Endothelial cell of hepatic sinusoid (primary cell): Measurements from ENCODE around the gene URB1.

Source experiments
- in situ Hi-C: cut with HindIII; loops from 2 replicates; pipeline ENCODE4 v1.10.0; 2017; ENCODE audit warnings: low sequenced_read_pairs

The URB1 gene

DNA sequence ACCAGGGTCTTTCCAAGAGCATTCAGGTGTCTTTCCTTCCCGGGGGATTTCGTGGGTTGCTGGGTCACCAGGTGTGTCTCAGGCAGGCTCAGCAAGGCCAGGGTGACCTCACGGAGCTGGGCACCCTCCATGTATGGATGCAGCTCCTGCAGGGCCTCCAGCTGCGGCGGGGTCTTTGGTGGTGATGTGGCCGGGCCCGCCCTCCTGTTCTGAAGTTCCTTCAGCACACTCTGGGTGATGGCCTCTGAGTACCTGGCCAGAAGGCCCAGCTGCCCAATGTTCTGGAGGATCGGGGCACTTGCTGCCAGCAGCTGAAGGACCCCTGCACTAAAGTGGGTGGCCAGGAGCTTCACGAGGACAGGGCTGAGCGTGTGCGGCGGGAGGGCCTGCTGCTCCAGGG, 45.5 kb downstream of the URB1 start:
- in situ Hi-C loops: no loop called here

DNA sequence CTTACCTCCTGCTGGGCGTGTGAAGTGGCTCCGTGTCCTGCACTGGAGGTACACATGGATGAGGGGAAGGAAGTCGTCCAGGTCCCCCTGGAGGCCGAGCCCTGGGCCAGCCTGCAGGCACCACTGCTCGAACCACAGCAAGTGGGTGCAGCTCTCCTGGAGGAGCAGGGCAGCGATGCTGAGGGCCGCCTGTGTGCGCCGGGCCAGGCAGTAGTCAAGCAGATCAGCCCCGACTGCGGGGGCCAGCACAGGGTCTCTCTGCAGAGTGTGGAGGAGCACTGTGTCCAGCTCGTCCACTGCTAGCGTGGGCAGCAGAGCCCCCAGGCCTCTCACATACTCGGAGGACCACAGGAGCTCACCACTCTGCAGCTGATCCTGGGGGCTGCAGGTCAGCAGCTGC, 45.9 kb downstream of the URB1 start:
- in situ Hi-C loops: no loop called here

DNA sequence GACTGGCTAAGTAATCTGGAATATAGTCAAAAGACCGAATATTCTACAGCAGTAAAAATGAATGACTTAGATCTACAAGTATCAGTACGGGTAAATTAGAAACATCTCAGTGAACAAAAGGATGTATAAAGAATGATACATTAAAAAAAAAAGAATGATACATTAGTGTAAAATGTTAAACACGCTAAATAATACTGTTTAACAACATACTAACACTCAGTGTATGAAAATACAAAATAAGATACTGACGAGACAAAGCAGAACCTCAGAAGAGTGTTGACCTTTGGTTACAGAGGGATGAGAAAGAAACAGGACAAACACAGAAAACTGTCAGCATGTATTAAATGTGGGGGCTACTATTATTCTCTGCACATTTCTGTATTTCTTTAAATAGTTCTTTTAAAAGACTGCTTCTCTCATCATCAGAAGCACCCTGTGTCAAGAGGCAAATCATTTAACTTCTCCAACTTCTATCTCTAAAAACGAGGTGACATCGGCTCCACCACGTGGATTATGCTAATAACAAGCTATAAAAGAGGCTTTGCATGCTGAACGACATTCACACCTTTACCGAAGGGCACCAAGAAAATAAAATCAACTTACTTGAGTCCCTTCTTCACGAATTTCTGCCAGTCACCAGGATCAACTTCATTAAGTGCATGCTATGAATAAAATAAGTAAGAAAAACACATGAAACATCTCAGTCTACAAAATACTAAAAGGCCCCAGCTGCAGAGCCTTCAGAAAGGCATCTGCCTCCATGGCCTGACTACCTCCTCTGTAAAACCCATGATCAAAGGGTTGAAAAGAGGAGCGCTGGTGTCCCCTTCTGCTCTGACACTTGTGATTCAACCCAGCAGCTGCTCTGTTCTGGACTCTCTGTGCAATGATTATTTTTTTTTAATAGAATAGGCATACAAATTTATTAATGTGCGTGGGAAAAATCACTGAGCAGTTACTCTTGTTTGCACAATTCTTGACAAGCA, 51.7 kb downstream of the URB1 start:
- in situ Hi-C loops: no loop called here

DNA sequence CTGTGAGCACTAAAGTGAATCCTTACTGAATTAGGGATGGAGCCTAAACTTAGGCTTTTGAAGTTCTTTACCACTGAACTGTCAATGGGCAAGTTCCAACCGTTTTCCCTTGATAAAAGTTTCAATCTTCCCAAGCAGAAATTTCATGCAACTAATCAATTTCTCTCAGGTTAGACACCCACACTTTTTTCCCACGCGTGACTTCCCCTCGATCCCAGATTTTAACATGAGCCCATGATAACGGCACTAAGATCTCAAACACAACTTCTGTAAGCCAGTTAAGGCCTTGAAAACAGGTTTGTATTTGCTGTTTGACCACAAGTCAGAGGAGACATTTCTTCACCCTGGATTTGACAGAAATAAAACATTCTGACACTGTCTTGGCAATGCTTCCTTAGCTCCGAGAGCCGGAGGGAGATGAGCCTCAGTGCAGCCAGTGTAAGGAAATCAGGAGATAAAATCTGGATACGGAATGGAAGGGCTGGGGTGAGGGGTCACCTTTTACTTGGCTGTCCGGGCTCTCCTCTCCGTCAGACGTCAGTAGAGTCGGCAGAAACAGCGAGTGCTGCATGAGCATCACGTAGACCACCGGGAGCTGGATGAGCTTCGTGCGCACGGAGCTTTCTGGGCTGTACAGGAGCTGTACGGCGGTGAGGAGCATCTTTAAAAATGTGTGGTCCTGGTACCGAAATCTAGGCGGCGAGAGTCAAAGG, 54.4 kb downstream of the URB1 start:
- in situ Hi-C loops: no loop called here

DNA sequence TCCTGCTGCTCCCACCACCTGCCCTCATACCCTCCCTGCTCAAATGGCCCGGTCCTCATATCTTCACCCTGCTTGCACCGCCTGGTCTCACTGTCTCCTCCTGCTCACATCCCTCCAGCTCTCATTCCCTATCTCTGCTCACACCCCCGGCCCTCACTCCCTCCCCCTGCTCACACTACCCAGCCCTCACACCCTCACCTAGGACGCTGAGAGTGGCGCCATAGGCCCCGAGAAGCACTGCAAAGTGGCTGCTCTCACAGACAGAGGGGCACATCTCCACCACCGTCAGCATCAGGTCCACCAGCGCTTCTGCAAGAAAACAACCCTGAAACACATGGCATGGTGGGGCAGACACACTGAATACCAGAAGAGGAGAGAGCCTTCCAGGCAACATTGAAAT, 55.6 kb downstream of the URB1 start:
- in situ Hi-C loops: no loop called here

DNA sequence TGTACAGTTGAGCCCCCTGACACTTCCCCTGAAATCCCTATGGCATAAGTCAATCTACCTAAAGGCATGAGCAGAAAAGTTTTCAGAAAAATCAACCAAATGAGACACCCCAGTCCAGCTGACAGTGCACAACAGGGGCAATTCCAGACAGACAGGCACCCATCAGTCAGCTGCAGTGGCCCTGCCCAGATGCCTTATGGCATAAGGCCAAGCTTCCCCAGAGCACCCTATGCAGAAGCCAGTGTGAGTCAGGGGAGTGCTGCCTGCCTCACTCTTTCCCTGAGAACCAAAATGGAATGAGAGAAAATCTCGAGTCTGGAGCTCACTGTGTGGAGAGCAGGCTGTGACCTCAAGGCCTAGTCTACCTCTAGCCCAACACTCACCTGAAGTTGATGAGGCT, 56.1 kb downstream of the URB1 start:
- in situ Hi-C loops: no loop called here

DNA sequence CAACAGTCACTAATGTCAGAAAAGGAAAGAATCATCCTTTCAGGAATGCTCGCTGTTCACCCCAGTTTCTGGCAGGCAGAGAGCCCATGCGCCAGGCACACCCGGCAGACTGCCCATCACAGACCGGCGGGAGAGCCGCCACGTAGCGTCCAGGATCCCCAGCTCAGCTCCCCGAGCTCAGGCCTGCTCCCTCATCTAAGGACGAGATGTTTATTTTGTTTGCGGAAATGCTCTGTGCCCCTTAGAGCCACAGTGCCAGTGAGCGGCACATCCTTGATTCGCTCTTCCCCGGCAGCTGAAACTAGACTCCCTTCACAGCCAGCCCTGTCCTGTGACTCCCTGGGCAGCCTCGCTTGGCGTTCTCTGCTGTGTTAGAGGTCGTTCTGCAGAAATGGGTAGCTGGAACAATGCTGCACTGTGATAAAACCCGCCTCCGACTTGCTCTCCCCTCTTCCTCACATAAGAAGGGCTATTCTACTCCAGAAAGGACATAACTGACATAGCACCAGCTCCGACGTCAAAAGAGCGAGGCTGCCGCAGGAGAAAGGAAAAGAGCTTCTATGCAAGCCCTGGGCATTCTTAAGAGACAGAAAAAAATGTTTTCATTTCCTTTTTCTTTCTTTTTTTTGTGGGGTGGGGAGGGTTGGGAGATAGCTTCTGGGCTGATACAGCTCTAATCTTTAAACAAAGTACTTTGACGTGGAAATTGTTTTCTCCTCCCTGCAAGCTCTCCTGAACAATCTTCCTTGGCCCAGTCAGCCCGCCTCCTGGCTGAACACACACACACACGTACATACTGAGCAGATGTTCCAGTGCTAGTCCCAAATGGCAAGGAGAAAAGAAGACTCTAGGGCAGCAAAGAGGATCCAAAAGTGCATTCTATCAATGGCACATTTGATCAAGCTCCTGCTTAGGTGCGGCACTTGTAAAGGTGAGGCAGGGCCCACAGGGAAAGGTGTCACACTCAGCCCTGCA, 56.9 kb downstream of the URB1 start:
- in situ Hi-C loops: no loop called here

DNA sequence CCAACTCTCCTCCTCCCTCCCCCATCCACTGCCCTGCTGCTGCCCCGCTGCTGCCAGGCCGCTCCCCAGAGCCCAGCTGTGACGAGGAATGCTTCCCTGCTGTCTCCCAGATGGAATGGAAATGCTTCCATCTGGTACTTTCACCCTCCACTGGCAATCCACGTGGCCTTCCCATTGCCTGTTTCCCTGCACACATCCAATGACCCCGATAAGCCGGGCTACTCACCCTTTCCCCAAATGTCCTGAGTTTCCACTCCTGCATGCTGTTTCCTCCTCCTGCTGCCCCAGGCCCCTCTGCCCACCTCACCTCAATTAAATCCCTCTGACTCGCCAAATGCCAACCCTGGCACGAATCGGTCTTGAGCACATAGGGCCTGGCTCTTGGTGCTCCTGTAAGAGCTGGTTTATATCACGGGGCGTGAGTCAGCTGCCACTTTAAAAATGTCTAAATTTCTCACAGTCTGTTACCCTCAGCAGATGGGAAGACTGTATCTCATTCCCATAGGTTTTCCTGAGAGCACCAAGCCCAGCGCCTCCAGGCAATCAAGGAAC, 57.8 kb downstream of the URB1 start:
- in situ Hi-C loops: no loop called here

DNA sequence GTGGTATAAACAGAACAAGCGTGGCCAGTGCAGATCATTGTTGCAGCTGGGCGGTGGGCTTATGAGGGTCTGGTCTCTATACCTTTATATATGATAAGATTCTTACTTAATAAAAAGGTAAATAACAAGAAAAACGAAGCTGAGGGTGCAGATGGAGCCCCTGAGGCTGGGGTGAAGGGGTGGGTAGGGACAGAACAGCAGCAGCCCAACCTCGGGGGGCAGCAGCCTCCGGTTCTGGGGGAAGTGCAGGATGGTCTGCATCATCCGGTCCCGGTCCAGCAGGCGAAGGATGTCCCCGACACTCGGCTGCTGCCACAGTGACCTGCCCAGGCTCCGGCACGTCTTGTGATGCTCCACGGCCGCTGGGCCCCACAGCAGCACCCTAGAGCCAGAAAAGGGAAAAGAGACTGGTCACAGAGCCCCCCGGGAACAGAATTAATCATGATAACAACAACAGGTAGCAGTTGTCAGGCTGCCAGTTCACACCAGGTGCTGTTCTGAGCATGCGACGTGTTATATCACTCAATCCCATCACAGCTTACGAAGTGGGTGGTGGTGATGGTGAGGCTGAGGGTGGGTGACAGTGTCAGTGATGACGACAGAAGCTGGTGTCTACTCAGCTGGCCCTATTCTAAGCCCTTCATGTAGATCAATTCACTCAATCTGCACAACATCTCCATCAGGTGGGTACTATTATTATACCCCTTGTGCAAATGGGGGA, 58.7 kb downstream of the URB1 start:
- in situ Hi-C loops: no loop called here

DNA sequence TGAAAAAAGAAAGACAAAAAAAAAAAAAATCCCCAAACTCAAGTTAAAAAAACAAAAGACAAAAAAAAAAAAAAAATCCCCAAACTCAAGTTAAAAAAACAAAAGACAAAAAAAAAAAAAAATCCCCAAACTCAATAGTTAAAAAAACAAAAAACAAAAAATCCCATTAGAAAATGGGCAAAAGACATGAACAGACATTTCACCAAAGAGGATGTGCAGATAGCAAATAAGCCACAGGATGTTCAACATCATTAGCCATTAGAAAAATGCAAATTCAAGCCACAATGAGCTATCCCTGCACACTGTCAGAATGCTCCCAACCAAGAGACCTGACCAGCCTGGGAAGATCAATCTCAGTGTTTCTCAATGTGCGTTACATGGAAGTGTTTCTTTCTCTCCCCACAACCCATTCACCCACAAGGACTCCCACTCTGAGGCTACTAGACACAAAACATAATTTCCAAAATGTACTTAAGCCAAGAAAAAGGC, 60.3 kb downstream of the URB1 start:
- in situ Hi-C loops: no loop called here

DNA sequence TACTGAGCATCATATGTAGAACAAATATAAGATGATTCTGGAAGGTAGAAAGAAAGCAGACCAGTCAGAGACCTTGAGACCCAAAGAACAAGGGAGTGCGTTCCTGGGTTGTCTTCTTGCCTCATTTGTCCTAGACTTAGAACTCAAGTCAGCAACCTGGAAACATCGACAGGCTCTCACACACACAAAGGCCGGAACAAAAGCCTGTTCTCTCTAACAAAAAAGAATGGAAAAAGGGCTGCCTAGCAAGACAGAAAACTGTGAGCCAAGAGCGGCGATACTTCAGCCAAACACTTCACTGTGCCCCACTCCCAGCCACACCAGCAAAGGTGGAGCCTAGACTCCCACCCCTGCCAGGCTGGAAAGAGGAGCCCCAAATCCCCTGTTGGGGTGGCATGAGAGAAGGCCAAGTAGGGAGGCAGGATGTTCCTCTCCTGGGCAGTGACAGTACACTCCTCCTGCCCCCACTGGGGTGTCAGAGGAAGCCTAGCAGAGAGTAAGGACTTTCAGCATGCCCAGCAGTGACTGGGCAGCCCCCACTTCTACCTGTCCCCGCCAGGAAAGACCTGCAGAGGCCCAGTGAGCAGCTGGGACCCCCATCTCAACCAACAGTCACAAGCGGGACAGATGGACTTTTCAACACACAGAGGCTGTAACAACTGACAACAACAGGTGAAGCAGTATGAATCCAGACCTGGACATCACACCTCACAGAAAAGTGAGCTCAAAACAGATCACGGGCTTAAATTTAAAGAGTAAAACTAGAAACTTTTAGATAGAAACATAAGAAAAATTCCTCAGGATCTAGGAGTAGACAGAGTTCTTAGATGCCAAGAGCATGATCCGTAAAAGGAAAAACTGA, 61.1 kb downstream of the URB1 start:
- in situ Hi-C loops: no loop called here

DNA sequence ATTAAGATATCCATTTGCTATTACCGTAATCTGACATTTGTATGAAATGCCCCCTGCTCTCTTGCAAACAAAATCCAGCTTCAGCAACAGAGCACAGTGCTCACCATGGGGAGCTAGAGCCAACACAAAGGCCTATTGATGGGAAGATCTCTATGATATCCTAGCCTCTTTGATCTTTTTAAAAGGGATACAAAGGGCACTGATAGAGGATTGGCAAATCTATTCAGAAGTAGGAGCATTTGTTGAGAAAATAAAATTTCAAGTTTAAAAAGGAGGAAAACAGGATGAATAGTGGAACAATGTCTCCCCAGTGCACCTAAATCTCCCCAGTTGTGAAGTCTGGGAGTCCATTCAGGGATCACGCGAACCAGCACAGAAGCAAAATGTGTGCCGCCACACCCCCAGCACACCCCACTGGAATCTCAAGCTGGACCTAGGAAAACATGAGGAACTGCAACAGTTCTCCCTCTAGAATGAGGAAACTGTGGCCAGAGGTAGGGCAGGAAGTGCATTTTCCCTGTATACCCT, 62.0 kb downstream of the URB1 start:
- in situ Hi-C loops: no loop called here

DNA sequence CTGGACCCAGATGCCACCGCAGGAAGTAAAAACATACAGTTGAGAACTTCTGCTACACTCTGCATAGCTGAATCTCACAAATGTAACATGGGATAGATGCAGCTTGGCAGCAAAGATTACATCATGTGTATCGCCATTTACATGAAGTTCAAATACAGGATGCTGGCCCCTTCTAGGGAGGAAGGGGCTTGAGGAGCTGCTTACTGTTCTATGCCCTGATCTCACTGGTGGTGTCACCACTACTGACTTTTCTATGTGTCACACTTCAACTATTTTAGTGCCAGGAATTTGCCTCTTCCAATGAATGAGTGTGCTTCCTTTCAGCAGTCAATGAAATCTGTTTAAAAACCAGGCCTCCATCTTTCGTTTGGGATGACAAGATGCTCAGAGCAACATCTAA, 63.0 kb downstream of the URB1 start:
- in situ Hi-C loops: loop anchor here (5.0 kb wide), 2 partner anchors 38 to 47 kb away; no protein-coding TSS in a partner anchor

DNA sequence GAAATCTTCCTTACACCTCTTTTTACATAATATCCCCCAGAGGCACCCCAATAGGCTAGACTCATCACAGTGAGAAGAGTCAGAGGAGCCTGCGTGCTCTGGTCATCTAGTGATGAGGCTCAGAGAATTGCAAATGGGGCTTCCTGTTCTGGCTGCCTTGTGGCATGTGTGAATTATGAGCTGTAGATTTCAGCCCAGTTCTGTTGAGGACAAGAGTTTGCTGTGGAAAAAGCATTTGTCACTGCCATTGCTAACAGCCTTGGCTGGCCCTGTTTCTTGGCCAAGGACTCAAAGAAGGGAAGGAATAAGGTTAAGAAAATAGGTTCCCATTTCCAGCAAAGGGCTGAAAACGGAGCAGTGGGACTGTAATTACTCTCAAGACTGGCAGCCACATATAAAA, 63.5 kb downstream of the URB1 start:
- in situ Hi-C loops: loop anchor here (5.0 kb wide), 2 partner anchors 38 to 47 kb away; no protein-coding TSS in a partner anchor

DNA sequence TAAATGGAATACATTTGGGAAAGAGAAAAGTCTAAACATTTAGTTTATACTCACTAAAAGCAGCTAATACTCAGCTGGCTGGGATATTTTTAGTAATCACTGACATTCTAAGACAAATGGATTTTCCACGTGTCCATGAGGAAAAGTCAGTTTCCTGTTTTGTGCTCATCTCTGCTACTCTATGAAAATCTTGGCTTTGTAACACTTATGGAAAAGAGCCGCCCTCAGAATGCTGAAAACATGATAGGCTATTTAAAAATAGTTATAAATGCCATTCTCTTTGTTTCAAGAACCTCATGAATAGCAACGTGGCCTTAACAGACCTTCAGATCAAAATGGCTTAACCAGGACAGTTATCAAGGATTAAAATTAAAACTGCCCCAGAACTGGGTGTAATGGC, 64.2 kb downstream of the URB1 start:
- in situ Hi-C loops: loop anchor here (5.0 kb wide), 2 partner anchors 39 to 46 kb away; no protein-coding TSS in a partner anchor

DNA sequence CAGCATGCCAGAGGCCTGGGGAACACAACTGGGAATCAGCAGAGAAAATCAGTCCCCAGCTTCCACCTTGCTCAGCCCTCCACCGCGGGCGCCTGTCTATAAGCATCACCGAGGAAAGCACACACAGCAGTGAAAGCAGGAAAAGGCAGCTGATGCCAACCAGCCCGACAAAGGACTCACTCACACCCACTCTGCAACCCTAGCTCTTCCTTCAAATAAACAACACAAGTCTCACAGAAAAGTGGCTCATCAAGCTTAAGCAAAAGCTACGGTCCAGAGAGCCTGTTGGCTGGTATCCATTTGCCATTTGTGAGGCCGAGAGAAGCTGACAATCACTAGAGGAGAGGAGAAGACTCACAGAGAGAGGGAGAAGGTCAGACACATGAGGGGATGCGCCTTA, 67.1 kb downstream of the URB1 start:
- in situ Hi-C loops: loop anchor here (5.0 kb wide), 2 partner anchors 42 to 43 kb away; no protein-coding TSS in a partner anchor

DNA sequence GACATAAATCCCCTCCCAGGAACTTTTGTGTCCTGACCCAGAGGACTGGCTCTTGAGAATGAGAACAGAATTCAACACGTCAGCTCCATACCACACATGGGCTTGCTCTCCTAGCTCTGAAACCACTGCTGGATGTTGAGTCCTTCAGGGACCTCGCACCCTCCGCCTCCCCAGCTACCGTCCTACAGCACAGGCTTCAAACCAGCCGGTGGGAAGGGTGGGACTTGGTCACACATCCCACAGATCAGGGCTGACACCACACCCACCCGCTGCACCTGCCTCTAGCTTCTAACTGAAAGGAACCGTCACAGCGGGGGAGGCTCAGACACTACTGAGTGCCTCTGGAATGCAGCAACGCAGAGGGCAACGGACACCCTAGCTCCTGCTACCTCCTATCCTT, 70.1 kb downstream of the URB1 start:
- in situ Hi-C loops: no loop called here

DNA sequence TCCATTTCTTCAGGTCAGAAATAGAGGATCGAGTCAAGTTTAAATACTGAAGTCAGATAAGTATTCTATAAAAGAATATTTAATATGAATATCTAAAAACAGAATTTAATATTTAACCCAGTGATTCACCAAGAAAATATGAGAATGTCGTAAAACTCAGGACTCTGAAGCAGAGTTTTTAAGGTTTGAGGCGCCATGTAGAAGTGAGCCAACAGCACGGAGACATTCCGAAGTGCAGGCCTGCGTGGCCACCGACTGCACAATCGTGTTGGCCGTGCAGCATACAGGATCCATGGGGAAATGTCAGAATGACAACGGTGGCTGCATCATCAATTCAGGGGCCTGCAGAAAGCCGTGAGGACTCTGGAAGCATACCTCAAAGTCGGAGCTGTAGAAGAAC, 70.7 kb downstream of the URB1 start:
- in situ Hi-C loops: no loop called here
